GM18861 (cell line): ENCODE measurements around the gene PLA1A.
"Not testable (repeated sequence)": the region's sequence is repeated elsewhere in the genome, so short reads cannot be mapped to it uniquely, and the experiment has no call there.

ENCODE experiments used
- ATAC-seq: cut with Tn5 transposase; IDR thresholded peaks from one replicate; pipeline ENCODE4 v1.9.1; 2021; ENCODE audit not compliant: unreplicated experiment

The PLA1A gene

GRCh38 chr3:119662604-119663373, 65.1 kb downstream of the PLA1A start:
- ATAC-seq: no peak

- ATAC-seq: no peak
Measured at GRCh38 chr3:119663885-119664284, 66.2 kb downstream of the PLA1A start.

- ATAC-seq: no peak
Measured at GRCh38 chr3:119664370-119664769, 66.7 kb downstream of the PLA1A start.

- no peak for ATAC-seq
Measured at GRCh38 chr3:119664850-119665379, 67.2 kb downstream of the PLA1A start.

- ATAC-seq: no peak
Measured at GRCh38 chr3:119665954-119666559, 68.4 kb downstream of the PLA1A start.

- no peak for ATAC-seq
Measured at GRCh38 chr3:119669906-119670570, 72.4 kb downstream of the PLA1A start.

GRCh38 chr3:119672776-119673175, 75.1 kb downstream of the PLA1A start:
- ATAC-seq: no peak

GRCh38 chr3:119673875-119674274, 76.2 kb downstream of the PLA1A start:
- ATAC-seq: no peak

GRCh38 chr3:119675188-119675874, 77.6 kb downstream of the PLA1A start:
- no peak for ATAC-seq

- no peak for ATAC-seq
Measured at GRCh38 chr3:119676020-119676419, 78.3 kb downstream of the PLA1A start.

GRCh38 chr3:119676771-119677640, 79.3 kb downstream of the PLA1A start, which contains the start of gene COX17:
TSS of gene COX17 (minus strand) at chr3:119677406. CDS start at chr3:119677310, 96 bp downstream.
- peak; percentile 82 for ATAC-seq

- ATAC-seq: no peak
Measured at GRCh38 chr3:119677641-119677934, 79.9 kb downstream of the PLA1A start.

- ATAC-seq: not testable (repeated sequence)
Measured at GRCh38 chr3:119678209-119678608, 80.5 kb downstream of the PLA1A start.
